ENCODE data around the gene AFAP1L2. TPM values are rescaled to one million over a fixed set of nuclear protein-coding genes. Genes with fewer than 3 reads are reported as not detected.

The AFAP1L2 gene
- total RNA-seq, 1 donor from 2014 or later, result 29.5 TPM

DNA sequence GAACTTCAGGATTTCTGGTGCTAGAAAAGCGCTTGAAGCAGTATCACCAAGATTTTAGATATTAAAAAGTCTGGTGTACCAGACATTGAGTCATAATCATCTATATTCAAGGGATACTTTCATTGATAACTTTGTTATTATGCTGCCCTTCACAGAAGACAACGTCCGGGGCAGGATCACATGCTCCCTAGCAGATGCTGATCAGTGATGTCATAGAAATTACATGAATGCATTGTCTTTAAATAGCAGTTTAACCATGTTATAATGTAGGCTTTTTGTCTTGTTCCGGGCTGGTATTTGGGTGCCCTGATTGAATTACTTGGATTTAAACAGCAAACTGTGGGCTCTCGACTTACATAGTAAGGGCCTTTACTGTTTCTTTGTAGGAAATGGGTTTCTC lies 111.2 kb downstream of the AFAP1L2 start:
- no peaks in the 10 kb centered on the region for H3K27me3 ChIP-seq
- intact Hi-C loops (cut with DNase I), result no loop called here
- no peak overlapping the region for H3K4me3 ChIP-seq
- no peak for DNase-seq (ENCODE audit: extremely low spot score in 2 of 2)
- H3K36me3 ChIP-seq, result peaks cover 0 to 35% of the 10 kb centered on the region in 2 donors
- H3K27ac ChIP-seq, result no peak overlapping the region
- TF ChIP-seq CTCF (IDR thresholded peaks at IDR 0.05) (no peak), POLR2A (IDR thresholded peaks at IDR 0.05) (no peak), POLR2AphosphoS5 (IDR thresholded peaks at IDR 0.05; ENCODE audit: insufficient read depth in 1 of 2, low read depth in 1 of 2) (no peak)
- H3K9me3 ChIP-seq, result peaks cover 7% of the 10 kb centered on the region
- no peaks in the 10 kb centered on the region for H3K4me1 ChIP-seq

- no peak for TF ChIP-seq POLR2A (IDR thresholded peaks at IDR 0.05)
- TF ChIP-seq CTCF (IDR thresholded peaks at IDR 0.05), result no peak
- no peak for TF ChIP-seq POLR2AphosphoS5 (IDR thresholded peaks at IDR 0.05; ENCODE audit: insufficient read depth in 1 of 2, low read depth in 1 of 2)
- Histone ChIP-seq H3K36me3 (peaks cover 0 to 22% of the 10 kb centered on the region in 2 donors), H3K9me3 (peaks cover 7% of the 10 kb centered on the region), H3K4me1 (no peaks in the 10 kb centered on the region), H3K27ac (no peak overlapping the region), H3K27me3 (no peaks in the 10 kb centered on the region), H3K4me3 (no peak overlapping the region)
- intact Hi-C loops (cut with DNase I), result no loop called here
- no peak for DNase-seq (ENCODE audit: extremely low spot score in 2 of 2)
These were observed 112.8 kb downstream of the AFAP1L2 start for GRCh38 chr10:114291516-114291915.

DNA sequence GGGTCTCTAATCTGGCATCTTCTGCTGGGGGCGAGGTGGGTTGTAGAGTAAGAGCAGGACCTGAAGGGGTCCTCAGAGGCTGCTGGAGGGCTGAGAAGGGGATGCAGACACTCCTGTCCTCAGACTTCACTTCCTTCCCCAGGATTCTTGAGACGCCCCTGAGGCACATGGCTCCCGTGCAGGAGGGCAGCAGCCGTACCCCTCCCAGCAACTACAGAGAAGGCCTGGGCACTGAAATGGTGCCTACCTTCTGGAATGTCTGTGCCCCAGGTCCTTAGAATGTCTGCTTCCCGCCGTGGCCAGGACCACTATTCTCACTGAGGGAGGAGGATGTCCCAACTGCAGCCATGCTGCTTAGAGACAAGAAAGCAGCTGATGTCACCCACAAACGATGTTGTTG lies 113.2 kb downstream of the AFAP1L2 start:
- Histone ChIP-seq H3K4me1 (no peaks in the 10 kb centered on the region), H3K9me3 (peaks cover 7% of the 10 kb centered on the region), H3K36me3 (peaks cover 0 to 17% of the 10 kb centered on the region in 2 donors), H3K4me3 (no peak overlapping the region), H3K27me3 (no peaks in the 10 kb centered on the region), H3K27ac (no peak overlapping the region)
- intact Hi-C loops (cut with DNase I), result no loop called here
- DNase-seq (ENCODE audit: extremely low spot score in 2 of 2), result no peak
- TF ChIP-seq POLR2A (IDR thresholded peaks at IDR 0.05), result no peak
- no peak for TF ChIP-seq POLR2AphosphoS5 (IDR thresholded peaks at IDR 0.05; ENCODE audit: insufficient read depth in 1 of 2, low read depth in 1 of 2)

DNA sequence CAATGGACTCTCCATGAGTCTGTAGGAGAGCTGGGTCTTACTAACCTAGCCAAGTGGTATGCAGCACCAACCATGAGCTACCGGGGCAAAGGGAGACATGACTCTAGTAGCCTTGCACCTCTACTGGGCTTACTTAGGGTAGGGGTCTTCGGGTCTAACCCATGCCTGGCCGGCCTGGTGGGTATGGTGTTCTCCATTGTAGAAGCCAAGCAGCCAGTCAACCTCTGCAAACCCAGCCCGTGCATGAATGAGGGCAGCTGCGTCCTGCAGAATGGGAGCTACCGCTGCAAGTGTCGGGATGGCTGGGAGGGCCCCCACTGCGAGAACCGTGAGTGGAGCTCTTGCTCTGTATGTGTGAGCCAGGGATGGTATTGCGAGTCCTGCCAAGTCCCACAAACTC lies 114.3 kb downstream of the AFAP1L2 start:
- peaks cover 0 to 7% of the 10 kb centered on the region in 2 donors for H3K36me3 ChIP-seq
- no peaks in the 10 kb centered on the region for H3K4me1 ChIP-seq
- H3K27ac ChIP-seq, result no peak overlapping the region
- no peak for DNase-seq (ENCODE audit: extremely low spot score in 2 of 2)
- H3K9me3 ChIP-seq, result no peaks in the 10 kb centered on the region
- H3K4me3 ChIP-seq, result no peak overlapping the region
- intact Hi-C loops (cut with DNase I), result no loop called here
- no peaks in the 10 kb centered on the region for H3K27me3 ChIP-seq
- no peak for TF ChIP-seq CTCF (IDR thresholded peaks at IDR 0.05)
- no peak for TF ChIP-seq POLR2A (IDR thresholded peaks at IDR 0.05)
- TF ChIP-seq POLR2AphosphoS5 (IDR thresholded peaks at IDR 0.05; ENCODE audit: insufficient read depth in 1 of 2, low read depth in 1 of 2), result no peak

DNA sequence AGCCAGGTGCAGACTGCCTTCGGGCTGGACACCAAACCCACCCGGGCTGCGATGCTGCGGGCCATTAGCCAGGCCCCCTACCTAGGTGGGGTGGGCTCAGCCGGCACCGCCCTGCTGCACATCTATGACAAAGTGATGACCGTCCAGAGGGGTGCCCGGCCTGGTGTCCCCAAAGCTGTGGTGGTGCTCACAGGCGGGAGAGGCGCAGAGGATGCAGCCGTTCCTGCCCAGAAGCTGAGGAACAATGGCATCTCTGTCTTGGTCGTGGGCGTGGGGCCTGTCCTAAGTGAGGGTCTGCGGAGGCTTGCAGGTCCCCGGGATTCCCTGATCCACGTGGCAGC lies 115.2 kb downstream of the AFAP1L2 start:
- intact Hi-C loops (cut with DNase I), result no loop called here
- H3K27me3 ChIP-seq, result no peaks in the 10 kb centered on the region
- H3K4me3 ChIP-seq, result no peak overlapping the region
- DNase-seq (ENCODE audit: extremely low spot score in 2 of 2), result no peak
- no peak for TF ChIP-seq POLR2A (IDR thresholded peaks at IDR 0.05)
- no peak for TF ChIP-seq POLR2AphosphoS5 (IDR thresholded peaks at IDR 0.05; ENCODE audit: insufficient read depth in 1 of 2, low read depth in 1 of 2)
- TF ChIP-seq CTCF (IDR thresholded peaks at IDR 0.05), result no peak
- H3K9me3 ChIP-seq, result no peaks in the 10 kb centered on the region
- H3K27ac ChIP-seq, result no peak overlapping the region
- H3K36me3 ChIP-seq, result no peaks in the 10 kb centered on the region
- no peaks in the 10 kb centered on the region for H3K4me1 ChIP-seq

Data from vagina (tissue), 2 donors.